Stimulated activated CD8-positive, alpha-beta memory T cell treated with anti-CD3 and anti-CD28 coated beads, Interleukin-15, amount 100 ng/mL, for 4 hours (primary cell): ENCODE results near the gene PLCB2.

Experiments used
- DNase-seq, 2 donors: peaks; one replicate each; pipeline ENCODE4 v3.0.0-alpha.2; 2020; ENCODE audit warnings: low read depth in 2 of 2

Gene PLCB2

DNA sequence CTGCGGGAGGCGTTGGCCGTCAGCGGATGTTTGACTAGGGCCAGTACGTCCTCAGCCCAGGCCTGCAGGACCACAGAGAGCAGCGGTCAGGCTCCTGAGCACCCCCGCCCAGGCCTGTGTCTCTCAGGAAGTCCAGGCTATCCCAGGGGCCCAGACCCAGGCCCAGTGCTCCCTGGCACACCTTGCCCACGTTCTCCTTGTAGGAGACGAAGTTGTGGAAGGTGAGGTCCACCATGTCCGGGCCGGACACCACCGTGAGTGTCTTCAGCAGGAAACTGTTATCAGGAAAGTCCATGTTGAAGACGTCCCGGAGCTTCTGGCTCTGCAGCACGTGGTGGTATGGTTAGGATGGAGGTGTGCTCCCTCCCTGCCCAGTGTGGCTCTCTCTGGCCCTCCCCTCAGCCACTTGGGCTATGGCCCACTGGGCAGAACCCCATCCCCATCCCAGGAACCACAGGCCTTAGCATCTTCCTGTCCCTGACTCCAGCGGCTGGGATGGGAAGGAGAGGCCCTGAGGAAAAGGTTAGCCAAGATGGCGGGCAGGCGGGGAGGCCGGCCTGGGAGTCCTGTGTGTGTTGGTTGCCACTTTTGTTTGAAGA lies 5.3 kb downstream of the PLCB2 start:
- no peak for DNase-seq

DNA sequence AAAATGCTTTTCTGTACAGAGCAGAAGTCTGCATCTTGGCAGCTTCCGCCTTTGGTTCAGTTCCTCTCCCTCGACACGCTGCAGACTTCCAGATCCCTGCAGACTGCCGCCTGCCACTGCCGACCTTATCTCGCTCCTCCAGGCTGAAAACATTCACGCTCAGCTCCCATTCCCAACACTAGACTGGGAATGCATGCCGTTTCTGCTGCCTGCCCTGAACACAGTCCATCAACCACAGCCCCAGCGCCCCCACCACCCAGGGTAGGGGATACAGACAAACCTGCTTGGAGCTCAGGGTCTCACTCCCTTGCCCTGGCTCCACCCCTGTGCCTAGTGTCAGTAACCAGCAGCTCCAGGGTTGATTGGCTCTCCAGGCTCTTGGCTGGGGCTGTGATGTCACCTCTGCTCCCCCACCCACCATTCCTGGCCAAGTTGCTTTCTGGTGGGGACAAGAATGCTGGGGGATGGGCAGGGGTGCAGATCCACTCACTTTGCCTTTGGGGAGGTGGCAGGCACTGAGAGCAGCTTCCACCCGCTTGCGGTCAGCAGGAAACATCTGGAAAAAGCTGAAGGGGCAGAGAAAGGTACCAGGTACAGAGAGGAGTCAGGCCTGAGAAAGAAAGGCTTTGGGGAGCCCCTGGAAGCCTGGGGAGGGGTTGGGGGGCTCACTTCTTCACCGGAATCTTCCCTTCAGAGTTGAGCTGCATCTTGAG lies 6.1 kb downstream of the PLCB2 start:
- DNase-seq = no peak

DNA sequence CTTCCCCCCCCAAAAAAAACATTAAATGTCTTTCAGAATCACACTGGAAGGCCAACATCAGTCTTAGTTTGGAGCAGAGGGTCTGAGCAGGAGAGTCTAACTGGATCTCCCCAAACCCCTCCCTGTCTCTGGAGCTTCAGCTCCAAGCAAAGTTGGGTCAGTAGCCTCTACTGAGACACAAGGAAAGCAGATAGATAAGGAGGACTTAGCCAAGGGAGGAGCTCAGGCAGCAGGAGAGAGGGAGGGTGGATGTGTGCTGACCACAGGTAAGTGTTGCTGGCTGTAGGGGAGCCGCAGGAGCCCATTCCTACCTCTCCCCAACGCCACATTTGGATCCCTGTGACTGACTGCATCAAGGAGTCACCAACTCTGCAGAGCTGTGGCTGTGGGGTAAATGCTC lies 7.0 kb downstream of the PLCB2 start:
- no peak for DNase-seq

DNA sequence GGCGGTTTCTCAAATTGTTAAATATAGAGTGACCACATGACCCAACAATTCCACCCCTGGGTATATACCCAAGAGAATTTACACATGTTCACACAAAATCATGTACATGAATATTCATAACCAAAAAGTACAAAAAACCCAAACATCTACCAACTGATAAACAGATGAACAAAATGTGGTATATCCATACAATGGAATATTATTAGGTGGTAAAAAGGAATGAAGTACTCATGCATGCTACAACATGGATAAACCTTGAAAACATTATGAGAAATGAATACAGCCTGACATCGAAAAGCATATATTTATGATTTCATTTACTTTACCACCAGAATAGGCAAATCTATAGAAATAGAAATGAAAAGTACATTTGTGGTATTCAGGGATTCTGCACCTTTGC lies 7.4 kb downstream of the PLCB2 start:
- DNase-seq = no peak

DNA sequence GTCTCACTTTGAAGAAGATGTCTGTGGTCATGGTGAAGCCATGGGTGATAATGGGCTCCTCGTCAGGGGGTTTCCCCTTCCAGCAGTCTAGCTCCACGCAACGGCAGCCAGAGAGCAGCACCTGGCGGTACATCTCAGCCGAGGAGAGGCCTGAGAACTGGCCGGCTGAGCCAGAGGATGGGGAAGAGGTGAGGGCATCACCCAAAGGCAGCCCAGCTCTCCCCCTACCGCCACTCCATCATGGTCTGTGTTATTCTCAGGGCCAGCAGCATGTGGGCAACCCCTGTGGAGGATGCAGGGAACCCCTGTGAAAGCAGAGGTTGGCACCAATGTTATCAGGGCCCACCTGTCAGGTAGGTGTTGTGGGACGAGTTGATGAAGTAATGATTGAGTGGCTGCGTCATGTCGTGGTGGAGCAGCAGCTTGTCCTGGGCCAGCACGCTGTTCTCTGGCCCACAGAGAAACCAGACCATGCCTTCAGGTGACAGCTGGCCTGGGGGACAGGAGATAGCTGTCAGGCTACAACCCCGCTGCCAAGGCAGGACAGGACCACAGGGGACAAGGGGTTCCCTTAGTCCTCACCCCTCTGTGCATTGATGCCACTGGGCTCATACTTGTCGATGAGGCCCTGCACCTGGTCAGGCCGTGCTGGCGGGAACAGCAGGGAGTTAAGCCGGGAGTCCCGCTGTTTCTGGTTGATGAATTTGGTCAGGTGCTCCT lies 9.4 kb downstream of the PLCB2 start:
- DNase-seq = no peak

DNA sequence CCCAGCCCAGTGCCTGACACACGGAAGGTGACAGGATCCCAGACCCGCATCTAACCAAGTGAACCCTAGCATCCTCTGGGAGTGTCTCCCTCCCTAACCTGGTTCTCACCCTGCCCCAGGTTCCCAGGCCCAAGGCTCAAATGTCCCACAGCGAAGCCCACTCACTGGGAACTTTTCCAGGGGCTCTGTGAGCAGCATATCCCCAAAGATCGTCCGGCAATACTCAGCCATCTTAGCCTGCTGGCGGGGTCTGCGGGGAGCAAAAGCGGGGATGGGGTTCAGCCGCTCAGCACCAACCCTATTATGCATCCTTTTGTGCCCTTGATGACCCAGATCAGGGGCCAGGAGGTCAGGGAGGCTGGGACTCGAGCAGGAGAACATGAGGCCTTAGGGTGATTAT lies 10.4 kb downstream of the PLCB2 start:
- no peak for DNase-seq

DNA sequence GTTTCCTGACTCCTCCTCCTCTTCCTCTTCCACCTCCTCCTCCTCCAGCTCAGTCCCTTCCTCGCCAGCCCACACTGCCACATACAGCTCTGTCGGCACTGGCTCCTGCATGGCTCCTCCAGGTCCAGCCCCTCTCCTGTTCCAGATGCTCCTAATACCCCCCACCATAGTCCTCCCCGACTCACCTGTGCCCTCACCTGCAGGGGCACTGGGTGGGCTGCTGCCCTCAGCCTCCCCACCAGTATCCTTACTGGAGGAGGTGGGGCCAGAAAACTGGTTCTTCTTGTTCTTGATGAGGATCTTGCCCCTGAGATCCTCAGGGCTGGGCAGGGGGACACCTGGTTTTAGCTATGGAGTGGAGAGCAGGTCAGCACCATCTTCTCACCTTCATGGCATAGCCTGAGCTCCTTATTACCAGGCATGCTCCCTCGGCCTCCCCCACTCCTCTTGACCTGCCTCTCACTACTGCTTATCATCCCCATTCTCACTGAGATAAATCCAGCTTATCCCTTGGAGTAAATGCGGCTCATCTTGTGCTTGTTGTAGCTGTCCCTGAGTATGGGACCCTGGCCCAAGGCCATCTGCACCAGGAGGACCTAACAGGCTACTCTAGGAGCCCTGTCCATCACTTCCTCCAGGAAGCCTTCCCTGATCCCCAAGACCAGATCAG lies 11.0 kb downstream of the PLCB2 start:
- no peak for DNase-seq

DNA sequence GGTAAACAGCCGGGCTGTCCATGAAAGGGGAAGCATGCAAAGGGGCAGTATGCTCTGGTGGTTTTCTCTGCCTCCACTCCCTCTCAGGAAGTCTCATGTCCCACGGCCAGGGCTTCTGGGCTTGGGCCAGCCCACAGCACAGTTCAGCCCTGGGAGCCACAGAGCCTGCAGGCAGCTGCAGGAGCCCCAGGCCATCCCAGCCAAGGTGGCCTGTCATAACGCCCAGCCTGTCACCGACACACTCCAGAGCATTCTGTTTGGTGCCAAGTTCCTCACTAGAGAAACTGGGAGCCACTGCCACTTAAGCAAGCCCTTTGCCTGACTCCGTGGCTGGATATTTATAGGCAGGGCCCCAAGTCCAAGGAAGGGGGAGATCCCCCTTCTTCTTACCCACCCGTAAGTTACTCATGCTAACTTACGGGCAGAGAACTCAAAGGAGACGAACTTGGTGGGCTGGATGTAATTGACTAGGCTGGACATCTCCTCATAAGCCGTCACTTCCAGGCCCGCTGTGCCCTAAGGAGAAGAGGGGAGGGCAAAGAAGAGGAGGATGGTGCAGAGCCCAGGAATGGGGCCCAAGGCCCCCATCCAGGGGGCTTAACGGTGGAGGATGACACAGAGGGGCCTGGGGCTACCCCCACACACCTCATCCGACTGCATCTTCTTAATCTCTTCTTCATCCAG lies 11.7 kb downstream of the PLCB2 start:
- DNase-seq = no peak

DNA sequence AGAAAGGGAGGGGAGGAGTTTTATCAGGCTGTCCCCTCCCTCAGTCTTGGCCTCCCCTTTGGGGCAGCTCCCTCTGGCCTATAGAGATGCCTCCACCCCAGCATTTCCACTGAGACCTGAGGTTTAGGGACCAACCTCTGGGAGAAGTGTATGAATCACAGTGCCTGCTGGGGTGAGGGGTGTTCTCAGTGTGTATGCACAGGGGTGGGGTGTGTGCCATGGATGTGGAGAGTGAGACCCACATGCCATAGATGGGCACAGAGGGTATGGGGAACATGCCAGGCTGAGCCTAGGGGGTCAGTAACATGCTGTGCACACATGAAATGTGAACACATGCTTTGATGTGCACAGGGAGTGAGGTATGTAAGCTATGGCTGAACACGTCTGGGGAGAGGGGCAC lies 12.4 kb downstream of the PLCB2 start:
- DNase-seq = no peak

DNA sequence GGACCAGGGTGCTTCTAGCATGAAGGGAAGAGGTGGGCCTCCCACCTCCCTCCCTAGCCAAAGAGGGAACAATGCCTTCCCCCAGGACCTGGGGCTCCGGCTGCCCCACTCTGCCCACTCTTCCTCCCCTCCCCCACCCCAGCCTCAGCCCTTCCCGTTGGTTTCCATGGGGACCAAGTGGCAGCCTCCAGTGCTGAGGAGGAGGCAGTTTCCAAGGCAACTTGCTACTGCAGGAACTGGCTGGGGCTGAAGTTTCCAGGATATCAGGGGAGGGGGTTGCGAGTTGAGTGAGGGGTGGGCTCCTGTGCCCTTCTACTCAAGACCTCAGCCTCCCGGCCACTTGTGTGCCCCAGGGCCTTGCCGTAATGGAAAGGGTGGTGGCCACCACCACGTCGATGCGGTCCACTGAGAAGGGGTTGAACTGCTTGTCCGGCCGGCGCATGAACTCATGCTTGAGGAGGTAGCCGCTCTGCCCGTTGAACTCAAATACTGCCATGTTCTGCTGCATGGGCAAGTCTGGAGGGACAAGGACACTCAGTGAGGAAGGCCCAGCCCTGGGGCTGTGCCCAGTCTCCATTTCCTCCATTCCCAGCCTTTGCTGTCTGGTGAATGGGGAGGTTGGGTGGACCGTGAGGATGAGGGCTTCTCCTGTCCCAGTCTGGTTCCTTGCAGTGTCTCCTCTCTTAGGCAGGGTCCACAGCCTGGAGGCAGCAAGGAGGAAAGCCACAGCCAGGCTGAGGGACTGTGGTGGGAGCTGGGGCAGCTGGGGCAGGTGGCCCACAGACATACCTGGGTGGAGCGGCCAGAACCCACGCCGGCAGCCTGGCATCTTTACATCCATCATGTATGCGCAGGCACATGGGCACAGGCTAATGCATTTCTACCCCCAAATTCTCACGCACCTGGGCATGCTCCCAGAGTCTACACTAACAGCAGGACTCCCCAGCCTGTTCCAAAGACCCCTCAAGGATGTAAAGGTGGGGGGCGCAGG lies 13.5 kb downstream of the PLCB2 start:
- no peak for DNase-seq

DNA sequence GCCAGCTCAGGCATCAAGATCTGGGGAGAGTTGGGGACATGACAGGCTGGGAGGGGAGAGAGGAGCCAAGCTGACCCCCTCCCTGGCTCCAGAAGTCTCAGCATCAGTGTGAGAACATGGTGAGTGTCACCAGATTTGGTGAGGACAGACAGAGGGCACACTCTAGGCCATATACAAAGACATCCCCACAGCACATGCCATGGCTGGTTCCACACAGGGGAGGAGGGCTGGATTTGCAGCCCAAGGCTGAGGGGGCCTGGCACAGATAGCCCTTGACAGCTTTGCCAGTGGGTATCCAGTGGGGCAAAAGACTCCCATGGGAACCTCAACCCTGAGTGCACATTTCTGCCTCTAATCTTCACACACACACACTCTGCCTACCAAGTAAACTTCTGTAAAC lies 14.7 kb downstream of the PLCB2 start:
- no peak for DNase-seq

DNA sequence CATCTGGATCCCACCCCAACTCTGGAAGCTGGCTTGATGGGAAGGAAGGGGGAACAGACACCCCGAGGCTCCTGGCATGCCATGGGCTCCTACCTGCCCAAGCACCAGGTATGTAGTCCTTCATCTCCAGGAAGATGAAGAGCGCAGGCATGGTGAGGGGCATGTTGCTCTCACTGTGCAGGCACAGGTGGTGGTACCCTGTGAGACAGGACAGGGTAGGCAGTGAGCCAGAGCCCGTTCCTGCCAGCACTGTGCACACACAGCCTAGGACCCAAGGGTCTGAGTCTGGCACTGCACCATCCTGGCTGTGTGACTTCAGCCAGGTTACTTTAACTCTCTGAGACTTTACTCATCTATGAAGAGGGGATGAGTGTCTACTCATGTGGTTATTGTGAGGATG lies 15.5 kb downstream of the PLCB2 start:
- DNase-seq = no peak

DNA sequence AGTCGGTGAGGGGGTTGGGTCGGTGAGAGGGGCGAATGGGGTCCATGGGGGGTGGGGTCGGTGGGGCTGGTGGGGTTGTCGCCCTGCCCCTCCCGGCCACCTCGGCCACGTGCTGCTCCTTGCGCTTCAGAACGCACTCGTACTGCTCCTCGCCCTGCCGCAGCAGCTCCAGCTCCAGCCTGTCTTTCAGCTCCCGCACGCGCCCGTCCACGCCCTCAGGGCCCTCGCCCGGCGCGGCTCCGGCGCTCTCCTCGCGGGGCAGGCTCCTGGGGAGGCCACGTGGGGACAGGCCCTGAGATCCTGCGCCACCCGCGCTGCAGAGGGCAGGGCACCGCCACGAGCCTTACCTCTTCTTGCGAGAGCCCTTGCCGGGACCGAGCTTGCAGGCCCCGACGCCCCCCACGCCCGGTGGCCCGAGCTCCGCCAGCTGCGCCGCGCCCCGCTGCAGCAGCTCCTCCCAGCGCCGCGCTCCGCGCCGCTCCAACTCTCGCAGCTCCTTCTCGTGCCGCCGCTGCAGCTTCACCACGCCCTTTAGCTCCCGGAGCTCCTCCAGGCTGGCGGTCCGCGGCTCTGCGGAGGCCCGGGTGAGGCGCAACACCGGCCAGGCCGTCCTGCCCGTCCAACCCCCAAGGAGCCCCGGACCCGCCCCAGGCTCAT lies 16.7 kb downstream of the PLCB2 start:
- no peak for DNase-seq

DNA sequence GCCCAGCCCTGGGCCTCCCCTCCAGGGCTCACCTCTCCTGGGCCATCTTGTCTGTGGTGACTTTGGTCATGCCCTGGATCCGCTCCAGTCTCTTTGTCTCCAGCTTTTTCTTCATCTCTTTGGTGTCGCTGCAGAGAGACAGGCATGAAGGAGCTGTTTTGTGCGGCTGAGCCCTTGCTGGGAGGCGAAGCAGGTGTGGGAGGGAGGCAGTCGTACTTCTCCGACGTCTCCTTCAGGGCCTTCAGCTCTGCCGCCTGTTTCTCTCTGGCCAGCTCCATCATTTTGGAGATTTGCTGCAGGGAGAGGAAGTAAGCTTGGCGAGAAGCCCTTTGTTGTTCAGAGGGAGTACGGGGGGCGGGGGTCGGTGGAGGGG lies 17.2 kb downstream of the PLCB2 start:
- DNase-seq = no peak

DNA sequence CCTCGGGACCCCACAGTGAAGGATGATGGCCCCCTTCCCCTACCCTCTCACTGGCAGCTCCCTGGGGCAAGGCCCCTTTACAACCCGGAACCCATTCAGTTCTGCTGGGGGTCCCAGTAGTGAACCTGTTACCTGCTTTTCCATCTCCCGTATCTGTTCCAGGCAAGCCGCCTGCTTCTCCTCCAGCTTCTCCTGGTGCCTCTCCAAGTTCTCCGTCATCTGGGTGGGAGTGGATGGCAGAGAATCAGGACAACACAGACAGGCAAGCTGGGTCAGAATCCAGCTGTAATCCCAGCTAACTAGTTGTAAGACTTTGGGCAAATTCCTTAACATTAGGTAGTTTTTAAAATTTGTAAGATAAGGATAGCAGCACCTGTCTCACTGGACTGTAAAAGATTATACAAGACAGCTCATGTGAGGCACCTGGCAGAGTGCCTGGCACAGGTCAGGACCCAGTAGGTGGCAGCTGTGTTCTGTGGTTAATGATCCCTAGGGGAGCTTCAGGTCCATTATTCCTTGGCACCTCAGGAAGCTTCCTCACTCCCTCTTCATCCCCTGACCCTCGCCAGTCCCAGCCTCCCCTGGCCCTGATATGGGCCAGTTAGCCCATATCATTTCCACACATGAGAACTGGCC lies 18.5 kb downstream of the PLCB2 start:
- DNase-seq = no peak

DNA sequence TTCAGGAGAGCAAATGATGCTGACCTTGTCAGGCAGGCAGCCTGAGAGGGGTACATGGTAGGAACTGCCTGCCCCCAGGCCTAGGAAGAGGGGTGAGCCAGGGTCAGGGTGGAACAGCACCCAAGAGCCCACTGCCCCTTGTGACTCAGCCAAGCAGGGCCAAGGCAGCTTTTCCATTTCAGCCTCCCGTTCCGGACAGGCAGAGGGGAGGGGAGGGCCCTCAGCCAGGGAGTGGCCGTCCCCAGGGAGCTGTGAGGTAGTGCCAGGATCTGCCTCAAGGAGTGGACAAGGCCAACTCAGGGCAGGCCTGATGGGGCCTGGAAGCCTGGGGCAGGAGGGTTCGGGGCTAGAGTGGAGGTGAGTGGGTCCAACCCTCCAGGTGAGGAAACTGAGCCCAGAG lies 19.8 kb downstream of the PLCB2 start:
- no peak for DNase-seq

DNA sequence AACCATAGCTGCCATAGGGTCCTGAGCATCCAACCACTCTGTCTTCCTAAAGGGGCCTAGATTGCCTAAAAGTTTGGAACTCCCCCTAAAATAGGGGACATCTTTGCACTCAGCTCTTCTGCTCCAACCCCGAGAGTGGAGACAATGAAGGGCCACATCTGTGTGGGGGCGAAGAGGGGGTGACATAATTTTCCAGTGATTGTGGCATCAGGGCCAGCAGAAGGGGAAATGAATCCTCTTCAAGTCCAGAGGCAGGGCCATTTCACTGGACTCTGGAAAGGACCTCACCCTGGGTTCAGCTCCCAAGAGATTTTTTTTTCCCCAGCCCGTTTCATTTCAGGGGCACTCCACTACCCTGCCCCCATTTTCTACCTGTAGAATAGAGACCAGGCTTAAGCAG lies 20.2 kb downstream of the PLCB2 start:
- no peak for DNase-seq

DNA sequence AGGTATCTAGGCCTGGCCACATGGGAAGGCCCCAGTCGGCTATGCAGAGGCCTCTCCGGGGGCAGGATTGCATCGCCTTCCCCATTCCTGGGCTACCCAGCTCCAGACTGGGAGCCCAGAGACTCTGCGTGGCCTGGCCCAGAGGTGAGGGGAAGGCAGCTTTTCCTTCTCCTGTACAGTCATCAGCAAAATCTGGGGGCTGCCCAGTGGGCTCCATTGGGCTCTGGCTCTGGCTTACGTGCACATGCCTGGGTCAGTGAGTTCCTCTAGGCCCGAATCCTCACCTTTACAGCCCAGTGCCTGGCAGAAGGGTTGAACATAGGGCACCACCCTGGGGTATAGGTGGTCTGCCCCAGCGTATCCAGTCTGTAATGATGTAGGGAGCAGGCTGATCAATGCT lies 20.9 kb downstream of the PLCB2 start:
- DNase-seq = no peak

DNA sequence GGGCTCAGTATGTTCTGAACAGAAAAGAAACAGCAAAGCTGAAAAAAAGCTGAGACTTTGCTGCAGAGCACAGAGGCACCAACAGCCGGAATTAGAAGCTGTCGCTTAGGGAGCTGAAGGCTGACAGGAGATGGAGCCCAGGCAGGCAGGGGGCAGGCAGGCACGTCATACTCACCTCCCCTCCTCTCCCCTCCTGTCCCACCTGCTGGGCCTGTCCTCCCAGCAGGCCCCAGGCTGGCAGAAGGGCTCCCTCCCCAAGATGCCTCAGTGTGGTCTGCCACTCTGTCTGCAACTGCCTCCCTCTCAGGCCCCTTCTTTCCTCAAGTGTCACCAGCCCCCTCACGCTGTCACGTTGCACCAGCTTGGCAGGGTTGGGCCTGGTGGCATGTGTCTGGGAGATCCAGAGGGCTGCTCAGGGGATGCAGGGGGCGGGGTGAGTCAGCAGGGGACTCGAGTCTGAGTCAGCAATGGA lies 21.6 kb downstream of the PLCB2 start:
- DNase-seq = no peak

DNA sequence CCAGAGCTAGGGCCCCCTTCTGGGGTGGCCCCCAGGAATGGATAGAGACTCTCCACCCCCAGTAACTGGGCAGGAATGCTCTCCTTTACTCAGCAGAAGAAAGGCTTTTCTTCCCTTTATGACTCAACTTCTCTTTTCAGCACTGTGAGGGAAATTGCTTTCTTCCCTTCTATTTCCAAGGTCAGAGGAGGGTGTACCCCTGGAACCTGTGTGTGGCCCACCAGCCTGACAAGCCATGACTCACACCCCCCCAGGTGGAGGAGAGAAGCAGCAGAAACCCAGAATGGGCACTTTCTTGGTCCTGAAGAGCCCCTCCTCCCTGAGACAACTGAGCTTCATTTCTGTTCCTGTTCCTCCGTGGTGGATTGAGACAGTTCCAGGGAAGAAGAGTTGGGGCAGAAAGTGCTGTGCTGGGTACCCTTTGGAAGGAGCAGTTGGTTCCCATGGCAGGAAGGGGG lies 22.2 kb downstream of the PLCB2 start:
- DNase-seq = no peak
